H9 (cell line): ENCODE measurements around the gene ZNF771. TPM values are rescaled to one million over a fixed set of nuclear protein-coding genes. Genes with fewer than 3 reads are reported as not detected.

Experiments
- DNase-seq: peaks from one replicate; pipeline ENCODE4 v3.0.0-alpha.2; 2017
- H2AFZ ChIP-seq: one replicate; pipeline ENCODE4 v1.6.1; 2013; ENCODE audit warnings: mild to moderate bottlenecking, low read length, control low read depth, moderate library complexity
- H2AK5ac ChIP-seq: 2 replicates; pipeline ENCODE4 v1.6.1; 2013; ENCODE audit warnings: low read length, control low read depth, mixed read lengths; ENCODE audit not compliant: insufficient read length
- H2BK120ac ChIP-seq: one replicate; pipeline ENCODE4 v1.6.1; 2013; ENCODE audit warnings: low read depth, mild to moderate bottlenecking, low read length, control low read depth, inconsistent platforms; ENCODE audit not compliant: poor library complexity, severe bottlenecking
- H2BK12ac ChIP-seq: 2 replicates; pipeline ENCODE4 v1.6.1; 2013; ENCODE audit warnings: low read length, control low read depth, mixed read lengths, low read depth; ENCODE audit not compliant: insufficient read length
- H2BK15ac ChIP-seq: 2 replicates; pipeline ENCODE4 v1.6.1; 2013; ENCODE audit warnings: low read depth, low read length, control low read depth
- H2BK20ac ChIP-seq: one replicate; pipeline ENCODE4 v1.6.1; 2013; ENCODE audit warnings: low read depth, mild to moderate bottlenecking, low read length, control low read depth, inconsistent platforms; ENCODE audit not compliant: poor library complexity, severe bottlenecking
- H2BK5ac ChIP-seq: 2 replicates; pipeline ENCODE4 v1.6.1; 2013; ENCODE audit warnings: low read length, control low read depth, mixed read lengths; ENCODE audit not compliant: insufficient read length
- H3K14ac ChIP-seq: 2 replicates; pipeline ENCODE4 v1.6.1; 2013; ENCODE audit warnings: low read length, control low read depth; ENCODE audit not compliant: insufficient read depth
- H3K18ac ChIP-seq: 2 replicates; pipeline ENCODE4 v1.6.1; 2013; ENCODE audit warnings: low read depth, mild to moderate bottlenecking, mixed read lengths, low read length, control low read depth; ENCODE audit not compliant: insufficient read length
- H3K23ac ChIP-seq: 2 replicates; pipeline ENCODE4 v1.6.1; 2013; ENCODE audit warnings: low read length, control low read depth, mixed read lengths, low read depth; ENCODE audit not compliant: insufficient read length
- H3K23me2 ChIP-seq: 2 replicates; pipeline ENCODE4 v1.6.1; 2013; ENCODE audit warnings: low read depth, mild to moderate bottlenecking, mixed read lengths, low read length, control low read depth; ENCODE audit not compliant: insufficient read length, poor library complexity, severe bottlenecking
- H3K27ac ChIP-seq: 2 replicates; pipeline ENCODE4 v1.5.1; 2013; ENCODE audit warnings: low read length, control low read depth, mixed read lengths, low read depth; ENCODE audit not compliant: insufficient read length
- H3K27me3 ChIP-seq: 2 replicates; pipeline ENCODE4 v1.6.1; 2013; ENCODE audit warnings: low read length, control low read depth, inconsistent platforms; ENCODE audit not compliant: insufficient read depth
- H3K4ac ChIP-seq: 2 replicates; pipeline ENCODE4 v1.6.1; 2013; ENCODE audit warnings: low read depth, mild to moderate bottlenecking, control low read depth, inconsistent platforms, low read length, moderate library complexity
- H3K4me1 ChIP-seq: 2 replicates; pipeline ENCODE4 v1.6.1; 2013; ENCODE audit warnings: low read length, control low read depth, inconsistent platforms; ENCODE audit not compliant: insufficient read depth
- H3K4me2 ChIP-seq: 2 replicates; pipeline ENCODE4 v1.6.1; 2013; ENCODE audit warnings: low read length, control low read depth, mixed read lengths; ENCODE audit not compliant: insufficient read length, insufficient read depth
- H3K56ac ChIP-seq: 2 replicates; pipeline ENCODE4 v1.6.1; 2013; ENCODE audit warnings: low read depth, mild to moderate bottlenecking, mixed read lengths, low read length, control low read depth; ENCODE audit not compliant: insufficient read length
- H3K79me1 ChIP-seq: 2 replicates; pipeline ENCODE4 v1.6.1; 2013; ENCODE audit warnings: low read depth, mild to moderate bottlenecking, moderate library complexity, low read length, control low read depth, inconsistent platforms; ENCODE audit not compliant: insufficient read depth, poor library complexity, severe bottlenecking
- H3K79me2 ChIP-seq: 2 replicates; pipeline ENCODE4 v1.6.1; 2013; ENCODE audit warnings: low read length, control low read depth, inconsistent platforms; ENCODE audit not compliant: insufficient read depth
- H3K9ac ChIP-seq: 2 replicates; pipeline ENCODE4 v1.6.1; 2013; ENCODE audit warnings: low read length, control low read depth, mixed read lengths; ENCODE audit not compliant: insufficient read length; ENCODE audit errors: extremely low read depth
- H3K9me3 ChIP-seq: one replicate; pipeline ENCODE4 v1.6.1; 2013; ENCODE audit warnings: low read depth, low read length, inconsistent platforms; ENCODE audit not compliant: control insufficient read depth
- H3T11ph ChIP-seq: one replicate; pipeline ENCODE4 v1.6.1; 2013; ENCODE audit warnings: mild to moderate bottlenecking, low read length, control low read depth, inconsistent platforms
- H4K20me1 ChIP-seq: one replicate; pipeline ENCODE4 v1.6.1; 2013; ENCODE audit not compliant: control insufficient read depth, insufficient read length, insufficient read depth
- H4K5ac ChIP-seq: 2 replicates; pipeline ENCODE4 v1.6.1; 2013; ENCODE audit warnings: low read depth, mild to moderate bottlenecking, mixed read lengths, low read length, control low read depth; ENCODE audit not compliant: insufficient read length
- H4K8ac ChIP-seq: replicated peaks from 2 replicates; pipeline ENCODE4 v1.6.1; 2013; ENCODE audit warnings: low read length, control low read depth, mixed read lengths, low read depth; ENCODE audit not compliant: insufficient read length
- H4K91ac ChIP-seq: 2 replicates; pipeline ENCODE4 v1.6.1; 2013; ENCODE audit warnings: low read depth, mild to moderate bottlenecking, moderate library complexity, mixed read lengths, low read length, control low read depth; ENCODE audit not compliant: insufficient read length
- H3K27ac Mint-ChIP-seq, 3 experiments: 2 replicates in 2 of 3; 3 replicates in 1 of 3; pipeline ENCODE4 v1.8.0; 2020 to 2021; ENCODE audit warnings: mixed read lengths in 3 of 3, mild to moderate bottlenecking in 1 of 3, moderate library complexity in 1 of 3
- H3K27me3 Mint-ChIP-seq: 2 replicates; pipeline ENCODE4 v1.8.0; 2021; ENCODE audit warnings: low read depth, mild to moderate bottlenecking, moderate library complexity, mixed read lengths
- H3K36me3 Mint-ChIP-seq, 3 experiments: 2 replicates in 2 of 3; 3 replicates in 1 of 3; pipeline ENCODE4 v1.8.0; 2020 to 2021; ENCODE audit warnings: low read depth in 3 of 3, mixed read lengths in 3 of 3; ENCODE audit not compliant: insufficient read depth in 1 of 3
- H3K4me1 Mint-ChIP-seq, 2 experiments: 2 replicates each; pipeline ENCODE4 v1.8.0; 2020; ENCODE audit warnings: mixed read lengths in 2 of 2
- H3K4me3 Mint-ChIP-seq, 2 experiments: 2 replicates in 1 of 2; 3 replicates in 1 of 2; pipeline ENCODE4 v1.8.0; 2020 to 2021; ENCODE audit warnings: mild to moderate bottlenecking in 2 of 2, mixed read lengths in 2 of 2, moderate library complexity in 1 of 2
- H3K9me3 Mint-ChIP-seq, 2 experiments: 2 replicates in 1 of 2; 3 replicates in 1 of 2; pipeline ENCODE4 v1.8.0; 2020; ENCODE audit warnings: mild to moderate bottlenecking in 2 of 2, mixed read lengths in 2 of 2, moderate library complexity in 1 of 2
- CTCF ChIP-seq: fragments of 200-600 bp; sonication (generic); conservative IDR thresholded peaks from 3 replicates; pipeline ENCODE4 v1.8.0; 2021; ENCODE audit warnings: antibody characterized with exemption, mild to moderate bottlenecking
- WGBS: extraction: QIAGEN DNeasy Blood & Tissue Kit; methylation state at CpG from one replicate; pipeline ENCODE4 v1.1.7; 2013; ENCODE audit warnings: missing lambda C conversion rate, low lambda C conversion rate, mixed read lengths; ENCODE audit not compliant: insufficient read length; ENCODE audit errors: extremely low coverage; 5-methylcytosine and 5-hydroxymethylcytosine counted together
- total RNA-seq: library from RNA; stranded (reverse); gene quantifications from 2 replicates; pipeline ENCODE4 v1.2.1, GENCODE V29; 2021

Gene ZNF771
- total RNA-seq, 1 experiment from 2014 or later, result 10.5 TPM

DNA sequence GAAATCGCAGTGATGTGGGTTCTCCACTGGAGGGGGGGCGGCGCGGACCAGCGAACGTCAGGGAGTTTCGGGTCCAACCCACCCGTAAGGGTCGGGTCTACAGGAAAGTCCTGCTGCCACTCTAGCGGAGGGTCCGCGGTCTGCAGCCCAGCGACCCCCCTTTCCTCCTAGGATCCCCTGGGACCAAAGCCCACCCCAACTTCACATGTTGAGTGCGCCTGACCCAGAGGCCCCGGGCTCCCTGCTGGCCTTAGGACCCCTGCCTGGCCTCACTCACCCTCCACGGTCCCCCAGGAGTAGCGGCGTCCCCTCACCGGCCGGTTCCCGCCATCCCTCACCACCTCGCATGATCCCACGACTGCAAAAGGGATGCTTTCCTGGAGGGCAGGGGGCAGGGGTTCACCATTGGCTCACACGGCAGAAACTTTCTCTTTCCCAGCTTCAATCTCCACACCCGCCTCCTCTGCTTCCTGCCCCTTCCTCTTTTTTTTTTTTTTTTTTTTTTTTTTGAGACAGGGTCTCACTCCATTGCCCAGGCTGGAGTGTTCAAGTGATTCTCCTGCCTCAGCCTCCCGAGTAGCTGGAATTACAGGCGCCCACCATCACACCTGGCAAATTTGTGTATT, 28.1 kb upstream of the ZNF771 start:
- H3K4me1 Mint-ChIP-seq, result peaks cover 20 to 40% of the 10 kb centered on the region in 2 experiments
- peak overlapping the region; percentile 79 to 99 (median 80); a peak in 4 of 7 replicates for H3K27ac Mint-ChIP-seq
- WGBS, result no CpG with 5 or more reads among the region's 27 CpGs

More for the DNA sequence above, 28.1 kb upstream of the ZNF771 start:
- H3K36me3 Mint-ChIP-seq, result peaks cover 2 to 4% (median 2%) of the 10 kb centered on the region in 3 experiments; a peak in 4 of 7 replicates
- Histone ChIP-seq H3K56ac (no peak overlapping the region), H3K18ac (peak overlapping the region; percentile 39), H3K27ac (no peak overlapping the region), H2BK20ac (no peak overlapping the region), H2BK12ac (no peak overlapping the region), H3K9me3 (no peaks in the 10 kb centered on the region), H3K23ac (no peak overlapping the region), H4K5ac (no peak overlapping the region), H3K14ac (no peak overlapping the region; the same call in 1 of the 2 replicates), H3K79me1 (no peaks in the 10 kb centered on the region), H3K4me1 (no peaks in the 10 kb centered on the region; the same call in 1 of the 2 replicates), H4K8ac (no peak overlapping the region), H3K79me2 (no peaks in the 10 kb centered on the region), H4K91ac (no peak overlapping the region), H3K27me3 (no peaks in the 10 kb centered on the region), H2BK120ac (no peak overlapping the region), H3T11ph (no peak overlapping the region), H4K20me1 (no peaks in the 10 kb centered on the region), H2AK5ac (no peak overlapping the region), H3K9ac (peak overlapping the region; percentile 61), H3K23me2 (peaks cover 13% of the 10 kb centered on the region), H2BK5ac (no peak overlapping the region), H3K4me2 (peak overlapping the region; percentile 50), H2AFZ (no peak overlapping the region), H3K4ac (no peak overlapping the region), H2BK15ac (no peak overlapping the region)
- H3K27me3 Mint-ChIP-seq, result no peaks in the 10 kb centered on the region; the same call in 1 of the 2 replicates
- no peak for DNase-seq
- H3K9me3 Mint-ChIP-seq, result peaks cover 0 to 2% of the 10 kb centered on the region in 2 experiments; a peak in 2 of 5 replicates
- peak overlapping the region; percentile 87 to 95 for H3K4me3 Mint-ChIP-seq
- no peak for TF ChIP-seq CTCF
